NCI-H2227 treated with DMSO at 0.1 percent for 48 hours (cell line): ENCODE data around the gene RIIAD1.
"Not testable (repeated sequence)": the region's sequence is repeated elsewhere in the genome, so short reads cannot be mapped to it uniquely, and the experiment has no call there.

ENCODE experiments used
- DNase-seq: peaks from one replicate; lab custom pipeline; 2025; lab: John Stamatoyannopoulos, UW

Gene RIIAD1

DNA sequence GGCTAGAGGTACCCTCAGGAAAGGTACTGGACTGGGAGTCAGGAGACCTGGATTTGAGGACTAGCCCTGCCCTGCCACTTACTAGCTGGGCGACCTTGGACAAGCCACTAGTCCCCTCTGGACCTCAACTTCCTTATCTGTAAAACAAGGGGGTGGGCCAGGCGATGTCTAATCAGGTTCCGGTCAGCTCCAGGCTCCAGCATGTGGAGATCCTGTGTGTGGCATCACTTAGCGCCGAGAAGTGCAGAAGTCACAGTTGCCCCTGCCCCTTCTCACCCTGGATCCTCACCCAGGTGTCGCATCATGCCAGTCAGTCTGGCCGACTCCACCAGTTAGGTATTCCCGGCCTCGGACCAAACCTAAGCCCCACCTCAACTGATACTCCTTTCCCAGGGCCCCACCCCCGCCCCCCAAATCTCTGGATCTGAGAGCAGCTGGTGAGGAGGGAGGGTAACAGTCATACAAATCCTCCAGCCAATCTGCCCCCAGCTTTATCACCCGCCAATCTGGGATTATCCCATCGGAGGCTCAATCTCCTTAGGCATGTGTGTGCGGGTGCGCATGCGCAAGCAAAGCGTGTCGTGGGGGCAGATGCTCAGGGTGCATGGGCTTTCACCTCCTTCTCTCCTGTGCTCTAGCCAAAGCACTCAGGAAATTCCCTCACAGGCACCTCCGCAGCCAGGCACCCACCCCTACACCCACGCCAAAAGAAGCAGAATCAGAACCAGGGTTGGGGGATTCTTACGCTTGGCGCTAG is 10.1 kb upstream of the RIIAD1 start:
- DNase-seq: no peak

- no peak for DNase-seq
Measured at GRCh38 chr1:151711951-151712350, 9.4 kb upstream of the RIIAD1 start.

GRCh38 chr1:151713044-151713443 is 8.3 kb upstream of the RIIAD1 start:
- DNase-seq: no peak

DNA sequence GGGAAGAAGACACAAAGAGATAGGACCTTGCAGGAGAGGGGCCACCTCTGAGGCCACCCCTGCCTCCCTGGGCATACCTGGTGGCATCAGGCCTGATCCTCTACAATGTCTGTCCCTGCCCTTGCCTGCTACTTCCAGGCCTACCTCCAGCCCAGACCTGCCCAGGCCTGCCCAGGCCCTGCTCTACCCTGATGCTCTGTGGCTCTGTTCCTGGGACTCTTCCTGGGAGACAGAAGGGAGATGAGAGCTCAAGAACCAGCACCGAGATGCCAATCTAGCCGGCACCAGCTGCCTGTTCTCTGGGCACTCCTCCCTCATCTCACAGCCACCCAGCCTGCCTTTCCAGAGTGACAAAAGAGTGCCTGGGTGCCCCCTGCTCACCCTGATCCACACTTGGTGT is 7.4 kb upstream of the RIIAD1 start:
- no peak for DNase-seq

GRCh38 chr1:151714820-151715725 is 6.2 kb upstream of the RIIAD1 start:
- no peak for DNase-seq

DNA sequence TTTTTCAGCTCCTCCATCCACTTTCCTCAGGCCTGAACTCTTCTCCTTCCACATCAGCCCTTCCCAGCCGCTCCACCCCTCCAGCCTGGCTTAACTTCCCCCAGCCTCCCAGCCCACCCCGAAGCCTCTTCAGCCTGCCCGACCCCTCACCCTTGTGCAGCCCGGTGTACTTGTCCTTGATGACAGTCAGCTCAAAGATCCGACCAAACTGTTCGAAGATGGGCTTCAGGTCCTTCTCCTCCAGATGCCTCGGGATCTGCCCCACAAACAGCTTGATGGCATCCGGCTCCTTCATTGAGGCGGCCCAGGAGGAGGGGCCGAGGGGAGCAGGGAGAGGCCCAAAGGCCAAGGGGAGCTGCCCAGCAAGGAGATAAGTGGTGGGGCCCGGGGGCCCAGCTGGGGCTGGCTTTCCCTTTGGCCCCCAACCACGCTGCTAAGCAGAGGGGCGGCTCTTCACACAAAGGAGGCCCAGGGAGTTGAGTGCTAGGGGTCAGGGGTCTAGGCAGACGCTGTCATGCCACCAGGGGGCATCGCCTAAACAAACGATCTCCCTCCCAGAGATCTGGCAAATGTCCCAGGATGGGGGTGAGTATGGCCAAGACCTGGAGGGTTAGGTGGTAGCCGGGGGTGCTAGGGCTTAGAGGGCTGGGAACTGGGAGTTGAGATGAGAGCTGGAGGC is 5.5 kb upstream of the RIIAD1 start:
- DNase-seq: peak; percentile 40

- DNase-seq: no peak
Measured at GRCh38 chr1:151716405-151716762, 4.9 kb upstream of the RIIAD1 start.

DNA sequence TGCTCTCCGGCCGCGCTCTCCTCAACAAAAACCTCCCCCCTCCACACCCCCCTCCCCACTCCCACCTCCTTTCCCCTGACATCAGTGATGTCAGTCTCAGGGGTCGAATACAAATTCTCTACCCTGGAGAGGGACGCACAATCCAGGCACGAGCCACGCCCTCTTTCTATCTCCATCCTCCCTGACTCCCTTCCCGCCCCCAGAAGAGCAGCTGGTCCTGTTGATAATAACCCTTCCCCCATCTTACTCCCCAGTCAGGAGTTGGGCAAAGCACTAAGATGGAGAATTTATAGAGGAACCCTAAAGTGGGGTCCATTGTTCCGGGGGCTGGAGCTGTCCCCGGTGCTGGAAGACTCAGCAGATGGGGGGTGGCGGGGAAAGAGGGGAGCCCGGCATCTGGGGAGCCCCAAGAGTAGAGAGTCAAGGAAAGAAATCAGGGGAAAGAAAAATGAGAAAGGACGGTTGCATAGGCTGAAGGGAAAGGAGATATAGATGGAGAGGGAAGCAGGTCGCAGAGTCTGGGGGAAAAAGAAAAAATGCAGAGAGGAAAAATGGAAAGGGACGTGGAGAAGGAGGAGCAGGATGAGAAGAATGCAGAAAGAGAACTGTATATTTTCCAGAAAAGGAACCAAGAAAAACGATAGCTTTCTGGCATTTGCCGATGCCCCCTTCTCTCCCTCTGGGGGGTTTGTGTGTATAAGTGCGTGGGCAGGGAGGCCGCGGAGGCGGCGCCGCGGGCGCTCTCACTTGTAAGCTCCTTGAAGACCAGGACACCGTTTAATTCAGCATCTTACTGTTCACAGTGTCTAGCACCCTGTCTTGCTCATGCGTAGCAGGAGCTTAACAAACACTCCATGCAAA is 4.3 kb upstream of the RIIAD1 start, which contains the start of gene CELF3:
TSS of gene CELF3 (minus strand) at position 33 of the 861 bp plus-strand sequence. CDS start 783 bp downstream, outside the sequence.
- DNase-seq: peak; percentile 97

- no peak for DNase-seq
Measured at GRCh38 chr1:151718011-151718431, 3.3 kb upstream of the RIIAD1 start.

DNA sequence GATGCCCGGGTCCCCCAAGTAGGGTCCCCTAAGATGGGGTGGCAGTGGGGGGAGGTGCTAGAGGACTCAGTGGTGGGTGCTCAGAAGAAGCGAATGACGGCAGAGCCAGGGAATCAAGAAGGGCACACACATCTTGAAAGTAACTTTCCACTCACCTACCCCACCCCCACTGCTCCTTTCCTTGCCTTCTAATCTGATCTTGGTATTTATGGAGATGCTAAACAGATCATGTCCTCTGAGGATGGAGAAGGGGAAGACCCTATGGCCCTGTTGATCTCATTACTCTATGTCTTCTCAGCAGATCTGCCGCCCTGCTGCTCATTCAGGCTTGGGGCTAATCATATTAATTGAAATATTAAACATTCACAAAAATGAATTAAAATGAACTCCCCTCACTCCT is 2.7 kb upstream of the RIIAD1 start:
- DNase-seq: no peak

GRCh38 chr1:151720125-151720524 is 1.2 kb upstream of the RIIAD1 start:
- DNase-seq: no peak

- DNase-seq: no peak
Measured at GRCh38 chr1:151720554-151720953, 768 bp upstream of the RIIAD1 start.

GRCh38 chr1:151721788-151722510 is 627 bp downstream of the RIIAD1 start:
- no peak for DNase-seq

DNA sequence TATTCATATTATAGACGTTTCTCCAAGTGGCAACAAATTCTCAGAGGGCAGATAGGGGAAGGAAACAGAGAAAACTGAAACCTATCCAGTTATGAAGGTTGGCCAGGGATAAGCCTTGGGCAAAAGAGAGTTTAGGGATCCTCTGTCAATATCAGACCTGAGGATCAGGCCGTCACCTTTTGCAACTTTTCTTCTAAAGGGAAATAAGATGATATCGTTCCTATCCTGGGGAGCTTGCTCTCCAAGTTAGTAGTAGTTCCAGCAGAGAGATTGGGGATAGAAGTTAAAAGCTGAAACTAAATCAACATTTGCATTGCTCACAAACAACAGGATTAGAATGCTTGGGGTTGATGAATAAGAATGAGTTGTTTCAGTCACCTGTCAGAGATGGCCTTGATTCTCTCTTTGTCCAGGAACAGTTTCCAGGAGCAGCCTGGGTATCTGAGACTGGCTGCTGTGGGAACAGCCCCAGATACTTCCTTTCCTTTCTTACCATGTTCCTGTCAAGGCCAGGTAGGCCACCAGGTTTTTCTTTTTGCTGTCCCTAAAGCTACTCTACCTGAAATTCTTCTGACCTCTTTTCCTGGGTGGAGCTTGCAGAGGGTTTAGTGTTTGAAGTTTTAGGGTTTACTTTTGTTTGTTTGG is 2.5 kb downstream of the RIIAD1 start:
- DNase-seq: no peak

DNA sequence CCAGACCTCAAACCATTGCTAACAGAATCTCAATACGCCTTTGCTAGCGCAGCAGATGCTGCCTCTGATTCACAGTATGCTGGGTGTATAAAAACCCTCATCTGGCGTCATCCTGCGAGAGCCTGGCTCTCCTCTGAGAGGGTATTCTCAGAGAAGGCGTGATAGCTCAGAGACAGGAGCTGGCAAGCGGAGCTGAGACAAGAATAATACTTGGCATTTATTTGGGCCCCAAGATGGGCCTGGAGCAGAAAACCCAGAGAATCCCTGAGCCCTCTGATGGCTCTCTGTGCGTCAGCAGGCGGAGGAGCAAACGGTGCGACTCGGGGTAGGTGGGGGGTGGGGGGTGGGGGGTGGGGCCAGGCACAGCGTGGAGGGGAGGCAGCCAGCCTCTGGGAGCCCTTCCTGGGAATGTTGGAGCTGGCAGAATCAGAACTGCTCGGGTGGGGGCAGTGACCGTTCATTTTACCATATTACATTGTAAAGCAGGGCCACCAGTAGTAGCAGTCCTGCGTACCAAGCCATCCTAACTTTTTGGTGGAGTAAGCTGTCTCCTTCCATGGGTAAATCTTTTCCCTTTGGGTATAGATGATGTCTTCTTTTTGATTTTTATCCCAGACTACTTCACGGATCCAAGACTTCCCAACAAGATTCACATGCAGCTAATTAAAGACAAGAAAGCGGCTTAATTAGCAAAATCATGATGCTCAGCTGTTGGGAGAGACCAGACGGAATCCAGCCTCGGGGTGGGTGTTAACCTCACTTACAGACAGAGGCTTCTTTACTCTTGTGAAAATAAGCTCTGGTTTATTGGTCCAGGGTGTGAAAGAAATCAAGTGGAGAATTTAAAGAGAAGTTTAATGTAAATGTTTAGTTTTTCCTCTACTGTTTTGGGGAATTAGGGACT is 7.1 kb downstream of the RIIAD1 start:
- peak; percentile 90 for DNase-seq

- DNase-seq: no peak
Measured at GRCh38 chr1:151729157-151729965, 8.0 kb downstream of the RIIAD1 start.

- DNase-seq: no peak
Measured at GRCh38 chr1:151729966-151730291, 8.6 kb downstream of the RIIAD1 start.

- no peak for DNase-seq
Measured at GRCh38 chr1:151733126-151733525, 11.8 kb downstream of the RIIAD1 start.

GRCh38 chr1:151733995-151734394 is 12.7 kb downstream of the RIIAD1 start:
- DNase-seq: not testable (repeated sequence)
